Left lobe of liver (tissue), 2 donors: Measurements from ENCODE around the gene TNK1. TPM values are rescaled to one million over a fixed set of nuclear protein-coding genes. Genes with fewer than 3 reads are reported as not detected.
A peak's percentile ranks its signal among the peaks of the same experiment; 100 is the strongest.

ENCODE experiments used
- ATAC-seq: fragments of 200-7000 bp; cut with Tn5 transposase; one replicate; pipeline ENCODE4 v1.9.1; 2020; ENCODE audit warnings: mild to moderate bottlenecking, moderate library complexity
- DNase-seq: peaks from one replicate; pipeline ENCODE4 v3.0.0-alpha.2; 2020; ENCODE audit warnings: low spot score
- total RNA-seq: library from RNA; stranded (reverse); gene quantifications from one replicate; pipeline ENCODE4 v1.2.1, GENCODE V29; 2021
- donor health status: DM: no; HTN: no; CAD: no; lungs with moderate emphysema.
- donor health status: DM: no; HTN: yes; CAD: no.

The TNK1 gene
- total RNA-seq, 1 donor from 2014 or later: 5.2 TPM

DNA sequence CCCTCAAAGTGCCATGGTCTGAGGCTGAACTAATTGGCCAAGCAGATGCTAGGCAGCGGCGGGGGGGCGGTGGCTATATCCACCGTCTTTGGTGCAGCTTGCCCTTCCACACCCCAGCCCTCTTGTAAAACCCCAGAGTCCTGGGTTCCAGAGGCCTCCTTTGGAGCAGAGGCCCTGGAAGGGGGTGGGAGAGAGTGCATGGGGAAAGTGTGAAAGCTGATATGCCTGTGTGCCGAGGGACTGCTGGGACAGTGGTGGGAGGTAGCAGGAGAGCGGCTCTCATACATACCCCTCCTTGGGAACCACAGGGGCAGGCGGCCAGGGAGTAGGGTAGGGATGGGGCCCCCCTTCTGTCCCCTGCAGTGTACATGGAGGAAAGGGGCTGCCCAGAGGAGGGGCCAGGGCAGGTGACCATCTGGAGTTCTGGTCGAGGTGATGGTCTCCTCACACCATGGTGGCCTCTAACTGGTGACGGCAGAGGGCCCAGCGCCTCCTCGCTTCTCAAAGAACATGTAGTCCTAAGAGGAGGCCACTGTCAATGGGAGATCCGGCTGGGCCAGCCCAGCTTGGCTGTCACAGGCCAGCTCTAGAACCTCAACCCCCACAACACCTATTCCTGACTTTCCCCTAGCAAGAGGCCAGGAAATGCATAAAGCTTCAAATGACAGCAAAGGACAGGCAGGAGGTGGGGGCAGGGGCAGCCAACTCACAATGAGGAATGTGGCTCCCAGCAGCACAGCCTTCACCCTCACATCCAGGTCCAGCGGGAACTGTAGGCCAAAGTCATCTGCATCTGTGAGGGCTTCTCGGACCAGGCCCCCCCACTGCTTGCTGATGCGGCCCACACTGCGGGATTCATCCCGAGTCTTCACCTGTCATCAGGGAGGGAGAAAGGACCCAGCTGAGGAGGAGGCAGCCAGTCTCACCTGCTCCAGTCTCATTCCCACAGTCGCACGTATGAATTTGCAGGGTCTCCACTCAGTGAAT is 9.3 kb downstream of the TNK1 start:
- ATAC-seq: no peak

DNA sequence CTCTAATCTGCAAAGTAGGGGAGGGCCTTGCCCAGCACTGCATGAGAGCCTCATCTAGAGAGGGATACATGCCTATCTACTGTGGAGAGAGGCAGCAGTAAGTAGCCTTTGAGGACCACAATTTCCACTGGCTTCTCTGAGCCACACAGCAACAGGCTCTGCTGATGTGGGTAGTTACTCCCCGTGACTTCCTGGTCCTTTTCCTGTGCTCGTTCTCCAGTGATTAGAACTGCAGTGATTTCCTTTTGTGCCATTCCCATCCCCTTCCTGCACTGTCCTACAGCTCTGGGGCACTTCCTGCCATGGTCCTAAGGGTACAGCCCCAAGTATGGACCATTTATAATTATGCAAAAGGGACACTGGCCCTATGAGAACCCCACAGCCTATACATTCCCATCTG is 10.4 kb downstream of the TNK1 start:
- ATAC-seq: no peak
- no peak for DNase-seq

More for the DNA sequence above, 9.3 kb downstream of the TNK1 start:
- no peak for DNase-seq

DNA sequence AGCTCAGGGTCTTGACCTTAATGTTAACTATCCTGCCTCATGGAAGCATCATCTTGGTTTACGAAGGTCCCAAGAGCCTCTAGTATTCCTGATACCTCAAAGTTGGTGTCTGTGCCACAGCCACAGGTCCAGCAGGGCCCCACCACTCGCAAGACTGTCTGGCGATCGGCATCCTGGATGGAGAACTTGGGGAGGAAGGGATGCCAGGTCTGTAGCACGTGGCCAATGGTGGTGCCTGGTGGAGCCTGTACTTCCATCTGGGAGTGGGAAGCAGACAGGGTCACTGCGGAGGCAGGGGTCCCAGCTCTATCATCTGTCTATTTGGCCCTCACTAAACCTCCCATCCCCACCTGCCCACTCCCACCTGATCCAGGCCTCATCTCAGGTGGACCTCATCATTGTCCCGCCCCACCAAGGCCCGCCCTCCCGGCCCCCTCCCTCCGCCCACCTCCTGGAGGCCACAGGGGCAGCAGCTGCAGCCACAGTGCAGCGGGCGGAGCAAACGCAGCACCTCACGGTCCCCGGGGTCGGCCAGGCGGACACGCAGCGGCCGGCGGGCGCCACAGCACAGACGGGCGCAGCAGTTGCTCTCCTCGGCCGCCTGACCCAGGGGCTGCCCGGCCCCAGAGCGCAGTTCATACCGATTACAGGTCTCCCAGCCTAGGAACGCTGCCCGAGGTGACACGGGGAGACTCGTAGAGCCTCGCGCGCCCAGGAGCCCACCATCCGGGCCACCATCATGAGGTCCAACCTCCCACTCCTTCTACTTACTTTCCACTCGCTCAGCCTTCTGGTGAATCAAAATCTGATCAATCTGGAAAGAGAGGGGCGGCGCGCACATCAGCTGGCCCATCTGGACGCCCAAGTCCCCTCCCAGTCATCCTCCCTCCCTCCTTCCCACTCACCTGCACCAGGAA is 12.1 kb downstream of the TNK1 start:
- ATAC-seq (no peak), DNase-seq (no peak)

DNA sequence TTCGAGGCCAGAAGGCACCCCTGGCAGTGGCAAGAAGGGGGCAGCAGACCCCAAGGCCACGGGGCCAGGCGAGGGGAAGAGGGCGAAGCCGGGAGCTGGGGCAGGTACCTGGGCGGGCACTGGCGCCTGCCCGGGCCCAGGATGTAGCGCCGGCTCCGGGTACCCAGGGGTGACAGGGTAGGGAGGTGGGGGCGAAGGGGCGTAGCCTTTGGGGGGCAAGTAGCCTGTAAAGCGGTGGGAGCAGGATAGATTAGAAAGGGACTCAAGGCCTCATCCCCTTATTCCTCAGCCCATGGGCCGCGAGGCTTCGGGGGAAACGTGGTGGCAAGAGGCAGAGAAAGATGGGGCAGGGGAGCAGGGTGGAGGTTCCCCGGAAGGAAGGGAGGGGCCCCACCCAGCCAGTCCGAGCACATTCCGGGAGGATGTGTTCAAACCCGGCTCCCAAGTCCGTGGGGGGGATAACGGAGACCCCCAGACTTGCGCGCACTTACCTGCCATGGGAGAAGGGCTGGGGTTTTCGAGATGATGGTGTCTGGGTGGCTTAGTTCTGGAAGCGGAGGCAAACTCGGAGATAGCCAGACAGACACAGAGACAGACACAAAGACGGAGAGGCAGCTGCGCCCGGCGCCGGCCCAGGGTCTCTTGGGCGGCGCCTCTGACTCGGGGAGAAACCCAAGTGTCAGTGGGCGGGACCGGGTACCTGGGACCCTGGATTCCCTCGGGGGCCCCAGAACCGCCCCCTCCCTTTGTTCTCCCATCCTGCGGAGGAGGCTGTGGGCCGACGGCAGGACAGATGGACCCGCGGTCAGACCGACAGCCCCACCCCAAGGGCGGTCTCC is 12.9 kb downstream of the TNK1 start:
- DNase-seq (no peak), ATAC-seq (peak; percentile 7)

DNA sequence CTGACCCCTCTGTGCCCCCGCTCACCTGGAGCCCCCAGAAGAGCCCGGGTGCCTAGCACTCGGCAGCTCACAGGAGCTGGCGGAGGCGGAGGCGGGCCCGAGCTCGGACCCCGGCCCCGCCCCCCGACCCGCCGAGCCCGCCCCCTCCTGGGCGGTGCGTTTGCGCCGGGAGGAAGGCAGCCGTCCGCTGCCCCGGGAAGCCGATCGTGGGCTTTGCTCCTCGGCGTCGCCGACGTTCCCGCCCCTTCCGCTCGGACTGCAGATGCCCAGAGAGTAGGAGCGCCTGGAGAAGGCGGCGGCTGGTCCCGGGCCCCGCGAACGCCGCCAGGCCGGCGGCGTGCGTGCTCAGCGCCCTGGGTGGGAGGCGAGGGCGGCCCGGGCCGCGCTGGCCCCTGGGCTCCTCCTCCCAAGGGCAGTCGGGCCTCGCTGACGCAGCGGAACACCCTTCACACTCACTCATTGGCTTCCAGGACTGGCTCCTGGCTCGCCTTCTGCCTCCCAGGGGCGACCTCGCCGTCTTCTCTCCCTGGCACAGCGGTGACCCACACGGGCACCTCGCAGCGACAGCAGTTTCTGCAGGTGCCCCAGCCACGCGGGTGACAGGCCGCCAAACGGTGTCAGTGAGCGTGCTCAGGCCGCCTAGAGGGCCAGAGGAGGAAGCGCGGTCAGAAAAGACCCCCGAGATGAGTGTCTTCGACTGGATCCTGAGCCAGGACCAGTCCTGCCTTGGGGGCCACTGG is 13.7 kb downstream of the TNK1 start, which contains the start of gene PLSCR3:
Gene PLSCR3 (minus strand): TSS at position 74 of the 740 bp plus-strand sequence. CDS start 415 bp downstream, outside the sequence.
- ATAC-seq (peak; percentile 92), DNase-seq (peak; percentile 94)

DNA sequence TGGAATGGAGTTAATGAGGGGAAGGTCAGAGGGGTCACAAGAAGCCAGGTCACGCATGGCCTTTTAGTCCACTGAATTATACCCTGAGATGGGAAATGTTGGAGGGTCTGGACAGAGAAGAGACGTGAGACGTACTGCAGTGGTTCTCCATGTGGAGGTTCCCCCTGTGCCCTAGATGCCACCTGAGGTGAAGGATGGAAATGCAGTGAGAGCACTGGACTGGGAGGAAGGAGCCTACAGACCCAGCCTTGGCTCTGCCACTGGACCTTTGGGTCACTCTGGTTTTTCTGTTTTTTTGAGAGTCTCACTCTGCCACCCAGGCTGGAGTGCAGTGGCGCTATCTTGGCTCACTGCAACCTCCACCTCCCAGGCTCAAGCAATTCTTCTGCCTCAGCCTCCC is 15.3 kb downstream of the TNK1 start:
- DNase-seq: no peak
- ATAC-seq: no peak

DNA sequence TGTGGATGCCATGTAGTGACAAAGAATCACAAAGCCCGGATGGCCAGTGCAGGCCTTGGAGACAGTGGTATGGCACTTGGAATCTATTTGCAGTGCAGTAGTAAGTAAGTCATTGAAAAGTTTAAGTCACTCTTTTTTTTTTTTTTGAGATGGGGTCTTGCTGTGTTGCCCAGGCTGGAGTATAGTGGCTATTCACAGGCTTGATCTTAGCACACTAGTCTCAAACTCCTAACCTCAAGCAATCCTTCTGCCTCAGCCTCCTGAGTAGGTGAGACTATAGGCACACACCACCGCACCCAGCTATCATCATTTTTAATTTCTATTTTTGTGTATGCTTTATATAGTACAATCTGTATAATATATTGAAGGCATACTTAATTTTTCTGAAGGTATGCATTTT is 17.7 kb downstream of the TNK1 start:
- no peak for DNase-seq
- ATAC-seq: no peak

DNA sequence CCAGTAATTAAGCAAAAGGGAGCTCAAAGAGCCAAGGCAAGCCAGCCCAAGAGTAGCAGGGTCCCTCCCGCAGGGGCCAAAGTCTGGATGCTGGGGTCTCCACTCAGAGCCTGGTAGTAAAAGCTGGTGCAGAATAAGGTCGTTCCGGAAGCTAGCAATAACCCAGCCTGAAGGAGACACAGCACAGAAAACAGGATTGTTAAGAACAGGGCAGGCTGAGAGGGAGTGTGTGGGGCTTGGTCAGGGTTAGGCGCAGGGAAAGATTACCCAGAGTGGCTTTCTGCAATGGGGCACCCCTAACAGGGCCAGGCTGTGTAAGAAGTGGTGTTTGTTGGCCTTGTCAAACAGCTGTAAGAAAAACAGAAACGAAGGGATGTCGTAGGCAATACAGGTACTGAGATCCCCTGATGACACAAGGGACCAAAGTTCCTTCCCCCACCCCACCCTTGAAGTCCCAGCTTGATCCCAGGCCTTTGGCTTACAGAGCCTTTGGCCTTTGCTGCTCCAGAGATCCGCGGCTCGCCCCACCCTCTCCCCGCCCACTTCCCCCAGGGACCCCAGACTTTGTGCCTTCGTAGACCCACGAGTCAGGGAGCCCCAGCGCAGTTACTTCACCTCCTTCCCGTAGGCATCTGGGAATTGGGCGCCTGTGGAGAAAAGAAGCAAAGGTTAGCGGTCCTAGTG is 22.3 kb downstream of the TNK1 start:
- peak; percentile 53 for ATAC-seq
- DNase-seq: peak; percentile 83

DNA sequence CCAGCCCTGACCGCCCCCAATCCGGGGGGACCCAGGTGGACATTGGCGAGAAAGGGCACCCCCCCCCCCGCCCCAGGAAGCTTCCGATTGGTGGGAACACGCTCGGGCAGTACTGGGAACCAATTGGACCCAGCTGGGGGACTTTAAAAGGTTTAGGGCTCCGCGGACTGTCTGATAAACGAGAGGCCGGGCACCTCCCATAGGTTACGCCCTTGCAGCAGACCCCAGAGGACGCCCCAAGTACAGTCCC is 22.8 kb downstream of the TNK1 start:
- ATAC-seq: peak; percentile 60

DNA sequence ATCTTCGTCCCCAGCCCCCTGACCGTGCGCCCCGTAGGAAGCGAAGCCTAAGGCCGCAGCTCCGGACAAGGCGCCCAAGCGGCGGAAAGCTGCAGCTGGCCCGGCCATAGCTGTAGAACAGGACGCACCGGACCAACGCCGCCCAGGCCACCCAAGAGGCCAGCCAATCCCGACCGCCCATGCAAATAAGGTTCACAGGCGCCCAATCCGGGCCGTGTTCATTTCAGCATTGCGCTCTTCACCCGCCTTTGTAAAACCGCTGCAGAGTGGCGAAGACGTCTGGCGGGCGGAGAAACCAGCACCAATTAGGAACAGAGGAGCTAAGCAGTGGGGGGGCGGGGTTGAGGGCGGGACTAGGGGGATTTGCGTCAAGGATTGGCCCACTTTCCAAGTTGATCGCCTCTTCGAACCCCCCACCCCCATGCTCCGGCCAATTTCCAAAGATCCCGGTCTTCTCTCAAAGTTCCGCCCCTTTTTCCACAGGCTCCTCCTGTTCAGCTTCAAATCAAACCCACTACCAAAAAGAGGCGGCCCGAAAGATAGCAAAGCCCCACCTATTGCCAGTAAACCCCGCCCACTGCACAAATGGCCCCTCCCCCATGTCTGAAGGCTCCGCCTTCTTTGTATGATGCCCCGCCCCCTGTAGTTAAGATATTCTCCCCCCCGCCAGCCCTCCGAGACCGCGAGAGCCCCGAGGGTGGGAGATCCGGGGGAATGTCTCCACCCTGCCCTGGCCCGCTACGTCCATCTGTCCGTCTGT is 23.3 kb downstream of the TNK1 start, which contains the start of gene TMEM256:
Gene TMEM256 (minus strand): TSS at position 121 of the 760 bp plus-strand sequence. CDS start 13 bp downstream, at position 108.
- DNase-seq: peak; percentile 99
- peak; percentile 85 for ATAC-seq

More for the DNA sequence above, 22.8 kb downstream of the TNK1 start:
- no peak for DNase-seq

DNA sequence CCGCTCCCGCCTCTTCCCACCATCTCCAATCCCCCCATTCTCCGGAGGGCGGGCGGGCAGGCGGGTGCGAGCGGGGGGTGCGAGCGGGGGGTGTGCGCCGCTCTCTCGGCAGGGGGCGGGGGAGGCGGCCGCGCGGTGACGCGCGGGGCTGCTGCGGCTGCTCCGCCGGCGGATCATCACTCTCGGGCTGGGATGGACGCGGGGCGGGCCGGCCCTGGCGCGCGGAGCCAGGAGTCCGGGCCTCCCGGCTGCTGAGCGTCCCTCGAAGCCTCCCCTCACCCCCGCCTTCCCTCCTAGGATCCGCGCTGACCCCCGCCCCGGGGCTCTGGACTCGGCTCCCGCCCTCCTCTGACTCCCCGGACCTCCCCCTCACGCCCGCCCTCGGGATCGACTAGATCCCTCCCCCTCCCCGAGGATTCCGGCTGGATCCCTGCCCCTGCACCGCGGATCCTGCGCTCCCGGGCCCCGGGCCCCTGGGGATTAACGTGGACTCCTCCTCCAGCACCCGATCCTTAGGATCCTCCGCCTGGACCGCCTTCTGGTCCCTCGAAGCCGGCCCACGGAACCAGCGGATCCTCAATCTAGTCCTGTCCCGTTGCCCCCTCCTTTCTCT is 24.0 kb downstream of the TNK1 start:
- DNase-seq: peak; percentile 68
- ATAC-seq: peak; percentile 20

DNA sequence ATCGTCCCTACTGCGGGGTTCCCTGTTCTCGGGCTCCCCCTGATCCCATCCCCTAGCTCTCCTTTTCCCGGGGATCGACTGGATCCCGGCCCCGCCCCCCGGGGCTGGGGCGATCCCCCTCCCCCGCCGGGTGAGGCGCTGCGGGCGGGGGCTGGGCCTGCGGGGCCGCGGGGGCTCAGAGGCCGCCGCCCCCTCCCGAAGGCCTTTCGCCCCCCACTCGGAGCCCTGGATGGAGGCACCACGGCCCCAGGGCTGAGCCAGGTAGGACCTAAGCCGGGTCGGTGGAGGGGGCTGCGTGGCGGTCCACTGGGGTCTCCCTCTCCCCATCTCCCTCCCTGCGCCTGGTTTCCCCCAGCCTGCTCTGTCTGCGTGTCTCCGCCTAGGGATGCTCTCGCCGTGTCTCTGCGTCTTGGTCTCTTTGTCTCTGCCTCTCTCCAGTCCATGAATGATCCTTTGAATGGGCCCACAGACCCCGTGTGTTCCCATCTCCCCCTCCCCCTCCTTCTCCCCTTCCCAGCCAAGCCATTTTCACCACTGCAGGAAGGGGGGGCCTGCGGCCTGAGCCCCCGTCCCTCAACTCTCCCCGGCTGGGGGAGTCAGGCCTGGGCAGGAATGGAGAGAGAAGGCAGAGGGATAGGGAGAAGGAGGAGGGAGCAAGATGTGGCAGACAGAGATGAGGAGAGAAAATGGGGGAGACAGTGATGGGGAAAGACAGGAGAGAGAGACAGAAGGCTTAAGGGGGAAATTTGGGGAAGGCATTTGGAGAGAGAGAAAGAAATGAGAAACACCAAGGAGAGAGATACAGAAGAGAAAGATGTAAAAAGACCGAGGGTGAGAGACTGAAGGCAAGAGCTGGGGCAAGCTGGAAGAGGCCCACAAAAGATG is 24.7 kb downstream of the TNK1 start:
- ATAC-seq (no peak), DNase-seq (no peak)

DNA sequence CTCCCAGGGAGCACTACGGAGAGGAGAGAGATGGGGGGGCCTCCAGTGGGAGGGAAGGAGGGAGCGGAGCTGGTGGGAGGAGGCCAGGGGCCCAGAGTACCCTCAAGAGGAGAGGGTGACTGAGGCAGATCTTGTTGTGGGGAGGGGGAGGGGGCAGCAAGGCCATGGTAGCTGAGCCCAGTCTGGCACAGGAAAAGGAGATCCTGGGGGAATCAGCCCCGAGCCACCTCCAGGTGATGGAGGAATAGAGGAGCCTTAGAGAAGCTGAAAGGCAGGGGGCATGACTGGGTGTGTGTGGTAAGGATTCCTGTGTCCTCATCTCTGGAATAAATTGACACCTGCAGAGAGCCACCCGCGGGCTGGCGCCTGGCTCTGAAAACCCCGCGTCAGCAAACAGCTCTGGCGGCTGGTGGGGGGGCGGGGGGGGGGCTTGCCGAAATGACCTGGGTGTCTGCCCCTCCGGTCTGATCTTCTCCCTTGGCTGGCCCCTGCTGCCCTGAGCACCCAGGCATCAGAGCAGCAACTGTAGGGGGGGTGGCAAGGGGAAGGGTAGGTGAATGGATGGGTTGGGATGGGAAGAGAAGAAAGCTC is 25.4 kb downstream of the TNK1 start:
- ATAC-seq (no peak), DNase-seq (no peak)

DNA sequence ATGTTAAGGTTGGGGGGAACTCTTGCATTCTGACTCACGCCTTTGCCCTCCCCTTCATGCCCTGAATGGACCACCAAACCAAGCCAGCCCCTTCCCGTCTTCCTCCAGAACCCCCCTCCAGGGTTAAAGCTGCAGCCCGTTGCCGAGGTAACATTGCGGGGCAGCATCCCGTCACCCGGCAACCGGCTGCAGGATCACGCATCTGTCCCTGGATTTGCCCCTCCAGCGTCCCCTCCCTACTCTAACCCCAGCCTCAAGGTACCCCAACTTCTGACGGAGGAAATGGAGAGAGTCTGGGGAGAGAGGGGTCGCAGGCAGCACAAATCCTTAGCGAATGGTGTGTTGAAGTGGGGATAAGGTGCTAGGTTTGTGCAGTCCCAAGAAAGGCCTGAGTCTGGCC is 26.2 kb downstream of the TNK1 start:
- DNase-seq (no peak), ATAC-seq (no peak)

DNA sequence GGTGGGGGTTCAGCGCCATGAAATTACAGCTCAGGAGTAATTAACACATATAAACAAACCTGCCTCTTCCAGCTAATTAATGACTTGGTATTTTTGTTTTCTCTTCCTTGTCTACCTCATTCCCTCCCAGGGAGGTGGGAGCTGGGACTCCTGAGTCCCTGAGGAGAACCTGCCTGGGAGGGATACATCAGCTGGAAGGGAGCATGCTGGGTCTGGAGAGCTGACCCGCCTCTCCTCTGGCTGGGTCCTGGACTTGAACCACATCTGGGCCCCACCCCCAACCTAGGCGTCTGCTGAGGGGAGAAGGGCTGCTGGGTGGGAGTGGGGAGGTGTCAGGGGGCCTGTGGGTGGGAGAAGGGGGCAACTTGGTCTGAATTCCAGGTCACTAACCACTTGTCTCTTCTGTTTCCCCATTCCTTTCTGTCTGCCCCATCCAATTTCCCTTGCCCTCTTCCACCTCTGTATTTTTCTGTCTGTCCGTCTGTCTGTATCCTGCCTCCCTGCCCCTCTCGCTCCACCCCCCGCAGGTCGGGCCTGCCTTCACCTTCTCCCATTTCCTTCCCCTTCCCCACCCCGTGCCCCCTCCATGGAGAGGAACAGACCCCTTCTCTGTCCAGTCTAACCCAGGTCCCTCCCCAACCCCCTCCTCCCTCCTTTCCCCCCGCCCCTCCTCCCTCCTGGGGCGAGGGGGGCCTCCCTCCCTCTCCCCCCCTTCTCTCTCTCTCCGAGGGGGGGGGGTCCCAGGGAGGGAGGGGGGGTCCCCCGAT is 26.8 kb downstream of the TNK1 start, which contains the start of gene NLGN2:
Gene NLGN2 (plus strand): TSS at position 361 of the 767 bp plus-strand sequence. CDS start 411 bp downstream, outside the sequence.
- DNase-seq: no peak
- no peak for ATAC-seq

DNA sequence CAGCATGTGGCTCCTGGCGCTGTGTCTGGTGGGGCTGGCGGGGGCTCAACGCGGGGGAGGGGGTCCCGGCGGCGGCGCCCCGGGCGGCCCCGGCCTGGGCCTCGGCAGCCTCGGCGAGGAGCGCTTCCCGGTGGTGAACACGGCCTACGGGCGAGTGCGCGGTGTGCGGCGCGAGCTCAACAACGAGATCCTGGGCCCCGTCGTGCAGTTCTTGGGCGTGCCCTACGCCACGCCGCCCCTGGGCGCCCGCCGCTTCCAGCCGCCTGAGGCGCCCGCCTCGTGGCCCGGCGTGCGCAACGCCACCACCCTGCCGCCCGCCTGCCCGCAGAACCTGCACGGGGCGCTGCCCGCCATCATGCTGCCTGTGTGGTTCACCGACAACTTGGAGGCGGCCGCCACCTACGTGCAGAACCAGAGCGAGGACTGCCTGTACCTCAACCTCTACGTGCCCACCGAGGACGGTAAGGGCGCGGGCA is 27.4 kb downstream of the TNK1 start:
- DNase-seq (no peak), ATAC-seq (no peak)
